ENCODE measurements around the gene PKNOX2.

Gene PKNOX2

DNA sequence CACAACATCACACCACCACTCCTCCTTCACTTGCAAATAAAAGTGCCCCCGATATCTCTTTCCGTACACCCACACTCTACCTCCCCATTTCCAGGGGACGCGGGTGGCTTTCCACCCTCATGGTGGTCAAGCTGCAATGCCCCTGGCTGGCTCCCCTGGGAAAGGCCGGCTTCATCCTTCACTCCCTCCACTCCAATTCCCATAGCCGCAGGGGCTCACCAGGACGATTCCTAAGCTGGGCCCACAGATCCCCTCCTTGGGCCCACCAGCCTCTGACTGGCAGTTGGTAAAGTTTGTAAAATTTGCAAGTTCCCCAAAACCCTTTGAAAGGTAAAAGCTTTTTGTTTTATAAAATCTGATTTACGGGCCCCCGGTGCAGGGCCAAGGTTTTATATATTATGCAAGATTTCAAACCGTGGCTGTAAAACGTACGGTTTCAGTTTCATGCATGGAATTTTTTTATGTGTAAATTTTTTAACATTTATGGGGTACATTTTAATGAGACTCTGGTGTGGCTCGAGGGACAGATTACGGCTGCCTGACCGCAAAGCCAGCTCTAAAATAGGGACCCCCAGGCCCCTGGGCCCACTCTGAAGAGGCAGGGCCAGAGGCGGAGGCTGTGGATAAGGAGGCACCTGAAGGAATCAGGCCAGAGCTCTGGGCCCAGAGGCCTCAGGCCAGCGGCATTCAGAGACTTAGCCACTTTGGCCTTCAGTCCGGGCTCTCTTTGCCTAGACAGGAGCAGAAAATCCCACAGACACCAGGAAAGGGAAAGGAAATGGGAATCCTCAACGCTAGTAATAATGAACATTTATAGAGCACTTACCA, 225.0 kb downstream of the PKNOX2 start:
- H3K27me3 Mint-ChIP-seq = peaks cover 28% of the 10 kb centered on the region

DNA sequence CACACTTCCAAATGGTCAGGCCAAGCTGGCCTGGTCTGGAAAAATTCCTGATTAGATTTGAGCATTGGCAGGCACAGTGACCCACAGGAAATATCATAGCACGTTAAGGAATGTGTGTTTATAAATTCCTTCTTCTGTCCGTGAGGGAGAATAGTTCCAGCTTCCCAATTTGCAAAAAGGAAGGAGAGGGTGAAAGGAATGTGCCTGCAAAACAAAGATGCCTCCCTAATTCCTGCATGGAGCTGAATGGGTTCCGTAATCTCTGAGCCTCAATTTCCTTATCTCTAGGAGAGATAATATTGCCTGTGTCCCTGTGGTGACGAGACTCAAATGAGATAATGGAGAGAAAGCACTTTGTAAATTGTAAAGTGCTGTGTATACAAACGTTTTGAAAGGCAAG, 226.4 kb downstream of the PKNOX2 start:
- DNase-seq = no peak
- H3K4me3 Mint-ChIP-seq = no peak overlapping the region
- no peak overlapping the region for H3K27ac Mint-ChIP-seq
- no peaks in the 10 kb centered on the region for H3K36me3 Mint-ChIP-seq (ENCODE audit: low read depth)
- H3K4me1 Mint-ChIP-seq (ENCODE audit: low read depth) = no peaks in the 10 kb centered on the region
- no peaks in the 10 kb centered on the region for H3K9me3 Mint-ChIP-seq
- peaks cover 34% of the 10 kb centered on the region for H3K27me3 Mint-ChIP-seq

More for the DNA sequence above, 225.0 kb downstream of the PKNOX2 start:
- H3K4me3 Mint-ChIP-seq = no peak overlapping the region
- no peaks in the 10 kb centered on the region for H3K36me3 Mint-ChIP-seq (ENCODE audit: low read depth)
- DNase-seq = no peak
- no peaks in the 10 kb centered on the region for H3K4me1 Mint-ChIP-seq (ENCODE audit: low read depth)
- no peak overlapping the region for H3K27ac Mint-ChIP-seq
- H3K9me3 Mint-ChIP-seq = no peaks in the 10 kb centered on the region

DNA sequence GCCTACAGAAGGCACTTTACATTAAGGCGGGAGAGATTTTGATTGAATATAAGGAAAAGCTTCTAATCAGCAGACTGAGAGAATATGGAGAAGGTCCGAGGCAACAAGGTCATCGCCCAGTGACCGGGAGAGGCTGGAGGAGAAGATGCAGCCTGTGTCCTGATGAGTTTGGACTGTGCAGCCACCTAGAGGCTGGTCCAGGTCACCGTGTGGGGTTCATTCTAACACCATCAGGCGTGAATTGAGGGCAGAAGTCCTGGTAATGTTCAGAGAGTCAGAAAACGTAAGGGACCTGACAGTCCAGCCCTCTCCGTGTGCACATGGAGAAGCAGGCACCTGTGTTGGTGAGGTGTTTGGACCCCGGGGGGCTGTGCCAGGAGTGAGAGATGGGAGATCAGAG, 228.8 kb downstream of the PKNOX2 start:
- Mint-ChIP-seq H3K4me3 (no peak overlapping the region), H3K27me3 (peaks cover 44% of the 10 kb centered on the region), H3K27ac (no peak overlapping the region), H3K36me3 (ENCODE audit: low read depth) (no peaks in the 10 kb centered on the region), H3K9me3 (no peaks in the 10 kb centered on the region), H3K4me1 (ENCODE audit: low read depth) (no peaks in the 10 kb centered on the region)
- DNase-seq = no peak

DNA sequence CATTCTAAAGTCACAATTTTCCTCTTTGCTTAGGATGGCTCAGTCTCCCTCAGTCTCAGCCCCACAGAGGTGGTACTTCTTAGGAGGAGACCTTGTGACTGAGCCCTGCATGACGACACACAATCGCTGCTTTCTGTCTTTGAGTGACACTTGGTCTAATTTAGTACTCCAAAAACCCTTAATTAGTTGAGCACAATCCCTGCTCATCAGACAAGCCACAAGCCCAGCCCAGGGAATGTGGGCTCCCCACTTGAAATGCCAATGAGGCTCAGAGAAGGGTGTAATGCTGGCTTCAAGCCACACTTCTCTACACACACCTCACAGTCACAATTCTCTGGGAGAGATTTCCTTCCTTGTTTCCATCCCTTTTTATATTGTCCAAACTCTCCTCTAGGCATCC, 229.7 kb downstream of the PKNOX2 start:
- Mint-ChIP-seq H3K4me3 (no peak overlapping the region), H3K36me3 (ENCODE audit: low read depth) (no peaks in the 10 kb centered on the region), H3K27ac (no peak overlapping the region), H3K9me3 (no peaks in the 10 kb centered on the region), H3K4me1 (ENCODE audit: low read depth) (no peaks in the 10 kb centered on the region), H3K27me3 (peaks cover 47% of the 10 kb centered on the region)
- DNase-seq = no peak

DNA sequence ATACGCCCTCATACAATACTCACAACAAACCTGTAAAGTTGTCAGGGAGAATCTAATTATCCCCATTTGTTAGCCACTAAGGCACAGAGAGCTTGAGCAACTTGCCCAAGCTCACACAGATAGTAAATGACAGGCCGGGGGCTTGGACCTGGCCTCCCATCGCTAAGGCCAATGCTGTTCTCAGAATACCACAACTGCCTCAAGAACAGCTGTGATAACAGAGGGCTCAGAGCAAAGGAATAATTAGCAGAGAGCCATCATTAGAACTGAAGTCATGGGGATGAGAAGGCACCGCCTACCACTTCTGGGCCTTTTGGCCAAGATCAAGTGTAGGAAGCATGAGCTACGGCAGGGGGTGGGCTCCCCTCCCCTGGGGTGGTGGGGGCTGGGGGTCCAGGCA, 232.9 kb downstream of the PKNOX2 start:
- no peaks in the 10 kb centered on the region for H3K9me3 Mint-ChIP-seq
- H3K27ac Mint-ChIP-seq = no peak overlapping the region
- peaks cover 57% of the 10 kb centered on the region for H3K27me3 Mint-ChIP-seq
- H3K4me1 Mint-ChIP-seq (ENCODE audit: low read depth) = no peaks in the 10 kb centered on the region
- no peak for DNase-seq
- H3K4me3 Mint-ChIP-seq = no peak overlapping the region
- no peaks in the 10 kb centered on the region for H3K36me3 Mint-ChIP-seq (ENCODE audit: low read depth)

DNA sequence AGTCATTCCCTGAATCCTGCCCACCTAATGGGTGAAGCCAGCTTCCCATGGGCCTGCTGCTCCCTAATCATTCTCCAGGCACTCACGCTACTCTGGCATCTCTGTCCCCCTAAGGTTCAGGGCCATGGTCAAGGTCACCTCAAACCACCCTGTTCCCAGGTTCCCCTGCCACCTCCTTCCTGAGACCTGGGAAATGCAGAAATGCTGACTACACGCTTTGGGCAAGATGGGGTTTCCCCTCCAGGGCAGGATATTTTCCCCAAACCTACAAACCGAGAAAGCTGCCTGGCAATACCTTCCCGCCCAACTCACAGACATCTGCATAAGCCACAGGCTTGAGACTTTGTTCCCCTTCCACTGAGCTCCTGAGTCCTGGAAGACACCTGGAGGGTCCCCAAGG, 233.9 kb downstream of the PKNOX2 start:
- no peaks in the 10 kb centered on the region for H3K9me3 Mint-ChIP-seq
- no peak overlapping the region for H3K4me3 Mint-ChIP-seq
- H3K36me3 Mint-ChIP-seq (ENCODE audit: low read depth) = no peaks in the 10 kb centered on the region
- H3K27me3 Mint-ChIP-seq = peaks cover 58% of the 10 kb centered on the region
- H3K4me1 Mint-ChIP-seq (ENCODE audit: low read depth) = no peaks in the 10 kb centered on the region
- no peak overlapping the region for H3K27ac Mint-ChIP-seq
- no peak for DNase-seq

DNA sequence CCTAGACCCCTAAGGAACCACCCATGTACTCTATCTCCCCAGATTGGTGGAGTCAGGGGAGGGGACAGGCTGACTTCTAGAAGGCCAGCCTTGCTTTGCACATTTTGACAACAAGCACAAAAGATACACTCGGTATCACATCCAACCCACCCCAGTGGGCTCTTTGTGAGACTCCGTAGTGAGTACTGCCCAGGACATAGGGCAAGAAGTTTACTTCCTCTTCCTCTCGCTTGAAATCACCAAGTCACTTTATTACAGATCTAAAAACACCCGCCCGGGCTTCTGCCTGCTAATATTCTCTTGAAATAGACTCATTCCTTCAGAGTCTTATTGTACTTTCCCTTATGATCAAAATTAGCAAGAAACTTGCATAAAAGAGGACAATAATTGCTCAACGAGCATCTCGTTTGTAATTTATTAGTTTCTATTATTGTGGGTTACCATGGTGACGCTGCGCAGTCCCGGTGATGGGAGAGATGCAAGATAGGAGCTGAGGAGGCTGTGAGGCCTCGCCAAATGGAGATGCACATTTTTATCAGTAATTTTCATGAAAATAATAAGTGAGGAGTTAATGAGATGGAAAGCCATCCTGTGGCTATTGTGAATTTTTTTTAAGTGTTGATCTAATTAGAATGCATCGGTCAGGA, 234.6 kb downstream of the PKNOX2 start:
- H3K27me3 Mint-ChIP-seq = peaks cover 62% of the 10 kb centered on the region
- H3K4me3 Mint-ChIP-seq = no peak overlapping the region
- no peaks in the 10 kb centered on the region for H3K4me1 Mint-ChIP-seq (ENCODE audit: low read depth)
- no peaks in the 10 kb centered on the region for H3K9me3 Mint-ChIP-seq
- DNase-seq = no peak
- H3K27ac Mint-ChIP-seq = no peak overlapping the region
- no peaks in the 10 kb centered on the region for H3K36me3 Mint-ChIP-seq (ENCODE audit: low read depth)

DNA sequence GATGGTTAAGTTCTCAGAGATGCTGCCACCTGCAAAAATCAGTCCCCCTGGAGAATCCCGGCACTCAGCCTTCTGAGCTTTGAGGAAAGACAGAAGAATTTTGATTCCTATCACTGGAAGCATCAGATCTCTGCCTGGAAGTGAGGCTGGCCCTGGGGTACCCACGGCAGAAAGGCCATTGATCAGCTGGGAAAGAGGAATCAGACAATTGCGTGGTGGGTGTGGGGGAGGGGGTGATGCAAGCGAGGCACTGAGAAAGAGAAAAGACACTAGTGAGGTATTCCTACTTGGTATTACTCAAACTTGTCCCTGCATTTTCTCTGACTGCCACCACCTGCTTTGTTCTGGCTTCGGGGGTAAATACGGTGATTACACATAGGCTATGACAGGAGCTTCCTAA, 235.4 kb downstream of the PKNOX2 start:
- no peaks in the 10 kb centered on the region for H3K9me3 Mint-ChIP-seq
- DNase-seq = no peak
- no peak overlapping the region for H3K4me3 Mint-ChIP-seq
- peaks cover 68% of the 10 kb centered on the region for H3K27me3 Mint-ChIP-seq
- no peaks in the 10 kb centered on the region for H3K36me3 Mint-ChIP-seq (ENCODE audit: low read depth)
- H3K4me1 Mint-ChIP-seq (ENCODE audit: low read depth) = peaks cover 2% of the 10 kb centered on the region
- H3K27ac Mint-ChIP-seq = no peak overlapping the region

DNA sequence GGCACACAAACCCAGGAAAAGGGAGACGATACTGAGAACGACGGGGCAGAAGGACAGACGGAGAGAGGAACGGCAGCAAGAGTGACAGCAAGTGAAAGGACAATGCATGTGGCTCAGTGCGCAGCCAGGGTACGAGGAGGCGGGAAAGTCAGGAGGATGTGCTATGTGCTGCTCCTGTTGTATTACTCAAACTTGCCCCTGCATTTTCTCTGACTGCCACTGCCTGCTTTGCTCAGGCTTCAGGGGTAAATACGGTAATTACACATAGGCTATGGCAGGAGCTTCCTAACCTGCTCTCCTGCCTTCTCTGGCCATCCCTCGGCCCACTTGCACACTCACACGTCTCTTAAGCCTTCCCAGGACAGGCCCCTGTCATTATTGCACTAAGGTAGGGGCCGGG, 236.7 kb downstream of the PKNOX2 start:
- Mint-ChIP-seq H3K36me3 (ENCODE audit: low read depth) (no peaks in the 10 kb centered on the region), H3K27ac (no peak overlapping the region), H3K4me1 (ENCODE audit: low read depth) (peaks cover 5% of the 10 kb centered on the region), H3K4me3 (no peak overlapping the region), H3K9me3 (no peaks in the 10 kb centered on the region), H3K27me3 (peaks cover 74% of the 10 kb centered on the region)
- DNase-seq = no peak

DNA sequence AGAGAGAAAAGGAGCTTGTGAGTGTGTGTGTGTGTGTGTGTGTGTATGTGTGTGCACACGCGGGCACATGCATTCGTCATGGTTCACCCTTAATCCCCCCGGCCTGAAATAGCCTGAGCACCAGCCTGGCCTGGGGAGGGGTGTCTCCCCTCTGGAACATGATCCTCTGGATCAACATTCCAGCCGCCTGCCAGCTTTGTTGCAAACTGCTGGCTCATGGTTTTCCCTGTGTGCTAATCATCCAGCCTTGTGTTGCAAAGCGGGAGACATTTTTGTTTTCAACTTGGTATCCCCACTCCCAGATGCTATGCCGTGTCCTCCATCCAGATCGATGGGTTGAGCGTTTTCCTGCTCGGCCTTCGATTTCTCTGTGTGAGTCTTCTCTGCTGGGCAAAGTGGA, 237.2 kb downstream of the PKNOX2 start:
- H3K27ac Mint-ChIP-seq = no peak overlapping the region
- no peak overlapping the region for H3K4me3 Mint-ChIP-seq
- no peaks in the 10 kb centered on the region for H3K36me3 Mint-ChIP-seq (ENCODE audit: low read depth)
- peaks cover 5% of the 10 kb centered on the region for H3K4me1 Mint-ChIP-seq (ENCODE audit: low read depth)
- no peak for DNase-seq
- H3K9me3 Mint-ChIP-seq = no peaks in the 10 kb centered on the region
- peaks cover 76% of the 10 kb centered on the region for H3K27me3 Mint-ChIP-seq

DNA sequence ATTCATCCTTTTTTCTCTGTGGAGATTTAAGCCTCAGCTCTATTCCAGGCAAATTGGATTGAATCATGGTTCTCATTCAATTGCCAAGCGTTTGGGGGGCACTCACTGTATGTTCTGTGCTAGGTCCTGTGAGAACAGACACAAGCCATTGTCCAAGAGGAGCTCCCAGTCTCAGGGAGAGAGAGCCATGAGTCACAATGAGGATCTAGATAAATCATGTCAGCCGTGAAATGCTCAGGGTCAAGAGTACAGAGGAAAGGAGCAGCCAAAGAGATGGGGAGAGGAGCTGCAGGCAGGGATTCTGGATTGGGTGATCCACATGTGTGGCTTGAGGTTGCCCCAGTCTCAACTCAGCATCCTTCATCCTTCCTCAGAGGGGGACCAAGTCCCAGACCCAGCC, 237.9 kb downstream of the PKNOX2 start:
- no peak for DNase-seq
- Mint-ChIP-seq H3K9me3 (no peaks in the 10 kb centered on the region), H3K36me3 (ENCODE audit: low read depth) (no peaks in the 10 kb centered on the region), H3K27me3 (peaks cover 80% of the 10 kb centered on the region), H3K4me1 (ENCODE audit: low read depth) (peaks cover 5% of the 10 kb centered on the region), H3K4me3 (no peak overlapping the region), H3K27ac (no peak overlapping the region)

DNA sequence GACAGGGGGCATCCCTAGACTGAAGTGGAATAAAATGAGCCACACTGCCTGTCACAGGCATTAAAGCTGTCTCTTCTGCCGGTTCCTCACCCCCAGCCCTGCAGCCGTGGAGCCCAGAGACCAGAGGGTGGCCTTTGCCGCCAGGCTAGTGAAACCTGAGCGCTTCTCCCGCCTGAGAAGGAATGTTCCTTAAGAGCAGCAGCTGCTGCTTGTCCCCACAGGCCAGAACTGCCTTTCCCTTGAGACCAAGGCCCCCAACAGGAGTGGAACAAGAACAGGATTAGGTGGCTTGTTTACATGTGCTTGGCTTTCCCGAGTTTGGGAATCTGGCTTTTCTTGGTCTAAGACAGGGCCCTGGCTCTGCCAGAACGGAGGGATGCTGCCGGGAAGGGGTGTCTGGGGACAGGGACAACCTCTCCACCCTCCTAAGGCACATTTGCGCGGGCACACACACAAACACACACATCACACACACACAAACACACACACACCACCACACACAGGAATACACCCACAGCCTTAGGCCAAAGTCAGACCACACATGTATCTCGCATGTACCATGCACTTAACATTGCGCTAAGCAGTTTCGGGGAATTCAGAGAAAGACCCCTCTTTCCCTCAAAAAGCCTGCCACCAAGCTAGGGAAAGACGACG, 239.7 kb downstream of the PKNOX2 start:
- peaks cover 5% of the 10 kb centered on the region for H3K4me1 Mint-ChIP-seq (ENCODE audit: low read depth)
- no peaks in the 10 kb centered on the region for H3K36me3 Mint-ChIP-seq (ENCODE audit: low read depth)

DNA sequence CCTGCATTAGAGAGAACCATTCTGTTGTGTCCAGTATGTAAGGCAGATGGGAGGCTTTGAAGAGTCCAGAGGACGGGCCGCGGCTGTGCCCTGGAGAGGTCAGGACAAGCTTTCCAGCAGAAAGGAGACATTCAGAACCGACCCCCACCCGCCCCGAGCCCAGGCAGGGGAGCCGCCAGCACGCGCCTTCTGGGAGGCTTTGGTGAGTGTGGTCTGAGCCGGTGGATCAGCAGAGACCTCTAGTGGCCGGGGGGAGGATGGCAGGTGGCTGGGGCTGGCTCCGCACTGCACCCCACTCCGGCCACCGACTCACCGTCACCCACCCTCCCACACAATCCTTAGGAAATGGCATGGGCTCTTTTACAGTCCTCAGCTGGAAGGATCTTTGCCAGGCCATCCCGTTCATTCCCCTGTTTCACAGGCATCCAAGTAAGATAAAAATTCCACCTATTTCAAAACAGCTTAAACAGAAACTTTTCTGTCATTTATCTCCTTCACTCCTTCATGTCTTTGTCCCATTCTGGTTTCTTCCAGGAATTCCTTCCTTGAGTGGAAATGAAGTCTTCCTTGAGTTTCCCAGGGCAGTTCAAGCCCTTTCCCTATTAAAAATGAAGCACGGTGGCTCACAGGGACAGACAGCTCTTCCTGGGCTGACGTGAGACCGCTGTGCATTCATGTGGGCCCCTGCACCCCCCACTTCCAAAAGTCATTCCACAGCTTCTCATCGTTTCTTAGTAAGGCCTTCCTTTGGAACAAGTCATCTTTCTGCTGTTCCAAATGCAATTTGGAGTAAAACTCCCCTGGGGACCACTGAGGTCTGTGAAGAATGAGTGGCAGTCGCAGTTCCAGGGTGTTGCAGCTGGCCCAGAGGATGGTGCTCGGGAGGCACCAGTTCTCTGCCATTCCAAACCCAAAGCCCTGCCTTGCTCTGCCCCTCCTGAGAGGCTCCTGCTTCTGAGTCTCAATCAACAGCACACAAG, 240.6 kb downstream of the PKNOX2 start:
- DNase-seq = peak; percentile 82
- Mint-ChIP-seq H3K4me3 (no peak overlapping the region), H3K27ac (no peak overlapping the region), H3K9me3 (no peaks in the 10 kb centered on the region), H3K4me1 (ENCODE audit: low read depth) (peaks cover 5% of the 10 kb centered on the region), H3K27me3 (peaks cover 80% of the 10 kb centered on the region), H3K36me3 (ENCODE audit: low read depth) (no peaks in the 10 kb centered on the region)

More for the DNA sequence above, 239.7 kb downstream of the PKNOX2 start:
- Mint-ChIP-seq H3K4me3 (no peak overlapping the region), H3K27me3 (peaks cover 80% of the 10 kb centered on the region), H3K9me3 (no peaks in the 10 kb centered on the region), H3K27ac (no peak overlapping the region)
- DNase-seq = no peak

DNA sequence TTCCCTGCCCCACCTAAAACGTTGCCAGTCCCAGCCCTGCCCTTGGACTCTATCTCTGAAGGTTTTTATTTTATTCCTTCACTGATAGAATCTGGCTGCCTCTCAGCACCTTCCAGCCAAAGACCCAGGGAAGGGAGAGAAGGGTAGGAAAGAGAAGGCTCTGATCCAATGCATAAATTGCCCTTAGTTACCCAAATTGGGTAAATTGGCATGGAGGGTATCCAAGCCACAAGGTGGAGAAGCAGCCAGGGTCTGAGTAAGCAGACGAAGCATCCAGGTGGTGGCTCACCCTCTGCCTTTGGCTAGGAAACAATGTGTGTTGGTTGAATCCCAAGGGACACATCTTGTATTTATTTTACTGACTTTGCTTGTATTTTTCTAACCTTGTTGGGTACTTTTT, 242.5 kb downstream of the PKNOX2 start:
- peaks cover 73% of the 10 kb centered on the region for H3K27me3 Mint-ChIP-seq
- no peaks in the 10 kb centered on the region for H3K9me3 Mint-ChIP-seq
- no peak overlapping the region for H3K4me3 Mint-ChIP-seq
- no peak for DNase-seq
- no peak overlapping the region for H3K27ac Mint-ChIP-seq
- H3K4me1 Mint-ChIP-seq (ENCODE audit: low read depth) = peaks cover 5% of the 10 kb centered on the region
- H3K36me3 Mint-ChIP-seq (ENCODE audit: low read depth) = no peaks in the 10 kb centered on the region
